ENCODE measurements around the gene MEIG1.
"Not testable (repeated sequence)": the region's sequence is repeated elsewhere in the genome, so short reads cannot be mapped to it uniquely, and the experiment has no call there.

DNA sequence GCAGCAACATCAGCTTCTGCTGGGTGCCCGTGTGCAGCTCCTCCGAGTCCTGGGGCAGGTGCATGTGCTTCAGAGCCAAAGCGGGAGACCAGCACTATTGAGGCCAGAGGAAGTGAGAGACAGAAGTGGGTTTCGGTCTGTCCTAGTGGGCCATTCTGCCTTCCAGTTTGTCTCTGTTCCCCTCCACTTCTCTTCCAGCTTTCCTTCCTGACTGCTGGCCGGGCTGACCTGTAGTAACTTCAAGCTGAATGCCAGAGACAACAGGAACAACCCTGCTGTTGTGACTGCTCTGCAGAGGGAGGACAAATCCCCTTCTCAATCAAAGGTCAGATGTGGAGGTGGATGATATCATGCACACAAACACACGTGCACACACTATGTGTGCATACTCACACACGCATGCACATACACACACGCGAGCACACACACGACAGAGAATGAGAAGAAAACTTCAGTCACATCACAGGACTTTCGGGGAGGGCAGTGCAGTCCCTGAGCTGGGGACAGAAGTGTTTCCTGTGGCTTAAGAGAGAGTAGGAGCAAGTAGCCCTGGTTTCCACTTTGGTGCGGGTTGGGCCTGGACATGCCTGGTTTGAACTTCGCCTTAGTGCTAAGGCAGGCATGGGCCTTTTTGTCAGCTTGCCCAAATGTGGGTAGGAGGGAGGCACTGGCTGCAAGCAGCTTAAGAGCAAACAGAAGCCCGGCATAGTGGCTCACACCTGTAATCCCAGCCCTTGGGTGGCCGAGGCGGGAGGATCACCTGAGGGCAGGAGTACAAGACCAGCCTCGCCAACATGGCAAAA, 16.8 kb upstream of the MEIG1 start:
- not testable (repeated sequence) for TF ChIP-seq POLR2AphosphoS5, POLR2A (IDR thresholded peaks at IDR 0.05)
- TF ChIP-seq, protein P1, sequence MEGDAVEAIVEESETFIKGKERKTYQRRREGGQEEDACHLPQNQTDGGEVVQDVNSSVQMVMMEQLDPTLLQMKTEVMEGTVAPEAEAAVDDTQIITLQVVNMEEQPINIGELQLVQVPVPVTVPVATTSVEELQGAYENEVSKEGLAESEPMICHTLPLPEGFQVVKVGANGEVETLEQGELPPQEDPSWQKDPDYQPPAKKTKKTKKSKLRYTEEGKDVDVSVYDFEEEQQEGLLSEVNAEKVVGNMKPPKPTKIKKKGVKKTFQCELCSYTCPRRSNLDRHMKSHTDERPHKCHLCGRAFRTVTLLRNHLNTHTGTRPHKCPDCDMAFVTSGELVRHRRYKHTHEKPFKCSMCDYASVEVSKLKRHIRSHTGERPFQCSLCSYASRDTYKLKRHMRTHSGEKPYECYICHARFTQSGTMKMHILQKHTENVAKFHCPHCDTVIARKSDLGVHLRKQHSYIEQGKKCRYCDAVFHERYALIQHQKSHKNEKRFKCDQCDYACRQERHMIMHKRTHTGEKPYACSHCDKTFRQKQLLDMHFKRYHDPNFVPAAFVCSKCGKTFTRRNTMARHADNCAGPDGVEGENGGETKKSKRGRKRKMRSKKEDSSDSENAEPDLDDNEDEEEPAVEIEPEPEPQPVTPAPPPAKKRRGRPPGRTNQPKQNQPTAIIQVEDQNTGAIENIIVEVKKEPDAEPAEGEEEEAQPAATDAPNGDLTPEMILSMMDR (IDR thresholded peaks at IDR 0.05) = not testable (repeated sequence)

Data from prostate gland (tissue), 2 donors.